Measurements from ENCODE around the gene GEMIN5.

GEMIN5 gene

DNA sequence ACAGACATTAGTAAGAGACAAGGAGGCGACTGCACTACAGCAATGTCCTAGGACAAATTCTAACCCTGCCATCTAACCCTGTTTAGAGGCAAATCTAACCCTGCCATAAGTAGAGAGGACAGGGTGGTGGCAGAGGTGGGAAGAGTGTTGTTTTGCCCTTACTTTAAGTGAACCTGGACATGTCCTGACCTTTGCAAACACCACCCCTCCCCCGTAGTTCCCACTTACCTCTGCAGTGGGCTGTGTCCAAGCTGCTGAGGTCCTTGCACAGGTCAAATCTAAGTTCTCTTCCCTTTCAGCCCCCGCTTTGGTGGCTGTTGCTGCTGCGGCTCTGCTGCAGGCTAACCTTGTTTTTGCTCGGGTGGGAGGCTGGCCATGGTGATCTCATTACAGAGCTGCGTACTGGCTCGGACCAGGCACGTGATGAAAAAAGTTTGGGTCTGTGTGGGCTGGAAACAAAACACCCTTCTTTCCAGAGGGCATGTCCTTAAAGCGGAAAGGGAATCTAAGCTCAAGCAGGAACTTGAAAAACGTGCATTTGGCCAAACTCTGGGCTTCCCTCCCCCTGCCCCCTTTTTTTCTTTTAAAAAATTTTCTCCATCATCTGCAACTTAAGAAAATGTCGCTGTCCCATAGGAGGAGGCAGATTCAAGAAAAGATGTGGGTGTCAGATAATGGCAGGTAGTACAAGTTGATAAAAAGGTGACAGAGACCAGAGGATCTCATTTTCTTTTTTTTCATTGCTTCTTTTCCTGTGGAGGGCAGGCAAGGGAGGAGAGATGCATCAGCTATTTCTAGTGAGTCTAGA, 87.6 kb downstream of the GEMIN5 start, which contains the start of gene FAXDC2:
TSS of gene FAXDC2 (minus strand) at position 349 of the 808 bp plus-strand sequence. CDS start 12,425 bp downstream, outside the sequence.
- DNase-seq (ENCODE audit: low spot score) = no peak

GRCh38 chr5:154849791-154850201, 88.2 kb downstream of the GEMIN5 start:
- DNase-seq (ENCODE audit: low spot score) = no peak

- no peak for DNase-seq (ENCODE audit: low spot score)
These were observed 88.7 kb downstream of the GEMIN5 start for GRCh38 chr5:154849264-154849785.

- no peak for DNase-seq (ENCODE audit: low spot score)
These were observed 93.2 kb downstream of the GEMIN5 start for GRCh38 chr5:154844809-154845208.

GRCh38 chr5:154842689-154843530, 95.1 kb downstream of the GEMIN5 start:
- DNase-seq (ENCODE audit: low spot score) = no peak

GRCh38 chr5:154841273-154841661, 96.7 kb downstream of the GEMIN5 start:
- DNase-seq (ENCODE audit: low spot score) = no peak

DNA sequence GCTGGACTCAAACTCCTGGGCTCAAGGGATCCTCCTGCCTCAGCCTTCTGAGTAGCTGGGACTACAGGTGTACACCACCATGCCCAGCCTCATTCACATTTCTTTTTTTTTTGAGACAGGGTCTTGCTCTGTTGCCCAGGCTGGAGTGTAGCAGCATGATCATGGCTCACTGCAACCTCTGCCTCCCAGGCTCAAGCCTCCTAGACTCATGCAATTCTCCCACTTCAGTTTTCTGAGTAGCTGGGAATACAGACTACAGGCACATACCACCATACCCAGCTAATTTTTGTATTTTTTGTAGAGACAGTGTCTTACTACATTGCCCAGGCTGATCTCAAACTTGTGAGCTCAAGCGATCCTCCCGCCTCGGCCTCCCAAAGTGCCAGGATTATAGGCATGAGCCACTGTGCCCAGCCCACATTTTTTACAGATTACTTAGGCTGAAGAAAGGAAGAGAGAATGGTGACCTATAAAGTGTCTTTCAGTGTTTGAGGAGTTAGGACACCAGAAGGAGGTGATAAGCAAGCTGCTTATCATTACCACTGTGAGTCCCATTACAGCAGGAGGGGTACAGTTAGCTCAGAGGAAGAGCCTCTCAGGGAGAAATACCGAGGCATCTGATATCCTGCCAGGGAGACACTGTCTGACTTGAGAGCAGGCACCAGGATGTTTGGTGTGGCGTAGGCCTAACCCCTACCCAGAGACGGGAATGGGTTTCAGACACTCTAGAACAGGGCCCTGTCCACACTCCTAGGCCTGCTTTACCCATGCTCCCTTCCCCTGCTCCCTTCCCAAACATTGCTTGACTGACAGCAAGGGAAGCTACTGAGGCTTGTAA, 97.4 kb downstream of the GEMIN5 start:
- no peak for DNase-seq (ENCODE audit: low spot score)
